Thyroid gland (tissue), 4 donors: ENCODE measurements around the gene LMX1B. TPM values are rescaled to one million over a fixed set of nuclear protein-coding genes. Genes with fewer than 3 reads are reported as not detected.

Experiments
- DNase-seq, 2 donors: peaks; one replicate each; pipeline ENCODE4 v3.0.0-alpha.2; 2019
- H3K27ac ChIP-seq, 3 donors: fragments of 200-600 bp; sonication (generic); 1 replicate in 2 of 3; 2 replicates in 1 of 3; pipeline ENCODE4 v1.5.1; 2016 to 2019; ENCODE audit warnings: mild to moderate bottlenecking in 1 of 3, moderate library complexity in 1 of 3
- H3K27me3 ChIP-seq: fragments of 200-600 bp; sonication (generic); one replicate; pipeline ENCODE4 v1.5.1; 2019
- H3K36me3 ChIP-seq, 2 donors: fragments of 200-600 bp; sonication (generic); one replicate each; pipeline ENCODE4 v1.5.1; 2016 to 2019
- H3K4me1 ChIP-seq, 2 donors: fragments of 200-600 bp; sonication (generic); one replicate each; pipeline ENCODE4 v1.5.1; 2017 to 2019
- H3K4me3 ChIP-seq, 3 donors: fragments of 200-600 bp; sonication (generic); replicated peaks in 1 of 3; 1 replicate in 2 of 3; 2 replicates in 1 of 3; pipeline ENCODE4 v1.5.1; 2016; ENCODE audit warnings: mild to moderate bottlenecking in 1 of 3
- H3K9me3 ChIP-seq: fragments of 200-600 bp; sonication (generic); one replicate; pipeline ENCODE4 v1.5.1; 2017
- CTCF ChIP-seq, 6 experiments: fragments of 200-600 bp in 3 of 6; fragments of 450-650 bp in 3 of 6; sonication (generic) in 3 of 6; IDR thresholded peaks; one replicate each; pipeline ENCODE4 v1.5.1; 2016 to 2019; ENCODE audit warnings: antibody characterized with exemption in 6 of 6, mild to moderate bottlenecking in 2 of 6, inconsistent platforms in 1 of 6, moderate library complexity in 1 of 6
- POLR2A ChIP-seq, 2 donors: fragments of 450-650 bp; IDR thresholded peaks; one replicate each; pipeline ENCODE4 v1.6.1; 2017; ENCODE audit warnings: antibody characterized with exemption in 2 of 2, mild to moderate bottlenecking in 2 of 2, moderate library complexity in 1 of 2
- WGBS, 2 donors: methylation state at CpG; one replicate each; pipeline ENCODE4 v1.1.5; 2017; 5-methylcytosine and 5-hydroxymethylcytosine counted together
- intact Hi-C: fragments of 100-400 bp; cut with DNase I; formaldehyde crosslinking; loops from one replicate; pipeline ENCODE4 v1.15.1; 2023
- total RNA-seq, 4 donors: library from RNA; depleted of rRNA; stranded (reverse); fragments of >200 nt; gene quantifications; one replicate each; pipeline ENCODE4 v1.2.3, GENCODE V29; 2016

Gene LMX1B
- total RNA-seq, 4 donors from 2014 or later, result 0.68 to 5.5 (median 1.7) TPM

- intact Hi-C loops, result no loop called here
- Histone ChIP-seq H3K27ac (no peak overlapping the region), H3K4me1 (no peaks in the 10 kb centered on the region), H3K36me3 (no peaks in the 10 kb centered on the region), H3K4me3 (no peak overlapping the region), H3K9me3 (no peaks in the 10 kb centered on the region), H3K27me3 (peaks cover 6% of the 10 kb centered on the region)
- TF ChIP-seq CTCF (IDR thresholded peaks at IDR 0.05) (no peak), POLR2A (IDR thresholded peaks at IDR 0.05) (no peak)
- no peak for DNase-seq
- 15 to 30% methylated on average over 11 of the region's 11 CpGs for WGBS, 2 donors
Observed at GRCh38 chr9:126676102-126676684, 62.5 kb downstream of the LMX1B start.

- H3K4me3 ChIP-seq, result no peak overlapping the region
Observed at GRCh38 chr9:126676685-126677143, 63.0 kb downstream of the LMX1B start.

GRCh38 chr9:126677188-126678084 lies 63.7 kb downstream of the LMX1B start:
- Histone ChIP-seq H3K27me3 (peaks cover 6% of the 10 kb centered on the region), H3K9me3 (no peaks in the 10 kb centered on the region), H3K4me3 (no peak overlapping the region), H3K36me3 (no peaks in the 10 kb centered on the region), H3K4me1 (no peaks in the 10 kb centered on the region), H3K27ac (no peak overlapping the region)
- 22 to 38% methylated on average over 7 to 11 of the region's 11 CpGs for WGBS, 2 donors
- intact Hi-C loops, result no loop called here
- no peak for DNase-seq
- TF ChIP-seq POLR2A (IDR thresholded peaks at IDR 0.05) (no peak), CTCF (IDR thresholded peaks at IDR 0.05) (no peak)

More at GRCh38 chr9:126676685-126677143, 63.0 kb downstream of the LMX1B start:
- no peak for TF ChIP-seq POLR2A (IDR thresholded peaks at IDR 0.05)
- no peak for TF ChIP-seq CTCF (IDR thresholded peaks at IDR 0.05)
- H3K27me3 ChIP-seq, result peaks cover 6% of the 10 kb centered on the region
- H3K4me1 ChIP-seq, result no peaks in the 10 kb centered on the region
- H3K9me3 ChIP-seq, result no peaks in the 10 kb centered on the region
- H3K36me3 ChIP-seq, result no peaks in the 10 kb centered on the region
- H3K27ac ChIP-seq, result no peak overlapping the region
- 7 to 11% methylated on average over 24 of the region's 24 CpGs for WGBS, 2 donors
- no peak for DNase-seq
- intact Hi-C loops, result no loop called here

- Histone ChIP-seq H3K27me3 (peaks cover 6% of the 10 kb centered on the region), H3K27ac (no peak overlapping the region), H3K4me3 (no peak overlapping the region), H3K36me3 (no peaks in the 10 kb centered on the region), H3K4me1 (peaks cover 0 to 8% of the 10 kb centered on the region in 2 donors), H3K9me3 (no peaks in the 10 kb centered on the region)
- intact Hi-C loops, result no loop called here
- no peak for DNase-seq
- WGBS, 2 donors, result 76 to 90% methylated on average over 4 of the region's 4 CpGs
- TF ChIP-seq POLR2A (IDR thresholded peaks at IDR 0.05) (no peak), CTCF (IDR thresholded peaks at IDR 0.05) (no peak)
Observed at GRCh38 chr9:126678989-126679388, 65.3 kb downstream of the LMX1B start.

- DNase-seq, result no peak
- 56 to 58% methylated on average over 7 of the region's 7 CpGs for WGBS, 2 donors
Observed at GRCh38 chr9:126681336-126681735, 67.6 kb downstream of the LMX1B start.

More at GRCh38 chr9:126681336-126681735, 67.6 kb downstream of the LMX1B start:
- Histone ChIP-seq H3K27me3 (peaks cover 6% of the 10 kb centered on the region), H3K4me3 (no peak overlapping the region), H3K4me1 (peaks cover 0 to 8% of the 10 kb centered on the region in 2 donors), H3K36me3 (no peaks in the 10 kb centered on the region), H3K9me3 (no peaks in the 10 kb centered on the region), H3K27ac (no peak overlapping the region)
- TF ChIP-seq POLR2A (IDR thresholded peaks at IDR 0.05), result no peak
- no peak for TF ChIP-seq CTCF (IDR thresholded peaks at IDR 0.05)
- intact Hi-C loops, result no loop called here
